ENCODE results near the gene SCFD2.

The SCFD2 gene

DNA sequence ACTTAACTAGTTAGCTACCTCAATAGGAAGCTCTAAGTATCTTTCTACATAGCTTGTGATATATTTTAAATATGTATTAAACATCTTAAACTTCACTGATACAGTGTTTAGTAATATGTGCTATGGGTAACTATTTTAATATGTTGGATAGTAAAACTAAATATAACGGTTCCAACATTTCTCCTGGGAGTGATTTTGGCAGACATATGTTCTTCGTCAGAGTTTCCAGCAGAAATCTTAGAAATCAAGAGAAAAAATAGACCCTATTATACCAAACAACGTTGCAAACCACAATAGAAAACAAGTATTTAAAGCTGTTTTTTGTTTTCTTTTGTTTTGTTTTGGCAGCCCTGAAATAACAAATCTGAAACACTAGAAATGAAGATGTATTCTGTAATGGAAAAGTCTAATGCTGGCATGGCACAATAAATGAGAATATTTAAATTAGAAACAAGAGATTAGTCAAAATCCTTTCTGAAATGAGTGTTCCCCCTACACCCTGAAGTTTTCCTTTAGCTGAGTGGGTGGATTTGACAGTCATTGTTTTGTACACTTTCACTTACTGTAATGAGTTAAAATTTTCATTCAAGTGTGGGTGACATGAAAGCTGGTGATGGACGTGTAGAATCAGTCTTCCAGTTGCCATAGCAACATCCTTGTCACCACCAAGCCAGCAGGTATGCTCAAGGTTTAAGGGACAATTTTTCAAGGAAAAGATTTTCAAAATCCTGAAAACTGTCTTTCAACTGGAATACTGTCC, 233.5 kb downstream of the SCFD2 start:
- no peak for DNase-seq

- no peak for DNase-seq
Measured at GRCh38 chr4:53131562-53131925, 234.3 kb downstream of the SCFD2 start.

GRCh38 chr4:53130896-53131561, 234.8 kb downstream of the SCFD2 start:
- no peak for DNase-seq

DNA sequence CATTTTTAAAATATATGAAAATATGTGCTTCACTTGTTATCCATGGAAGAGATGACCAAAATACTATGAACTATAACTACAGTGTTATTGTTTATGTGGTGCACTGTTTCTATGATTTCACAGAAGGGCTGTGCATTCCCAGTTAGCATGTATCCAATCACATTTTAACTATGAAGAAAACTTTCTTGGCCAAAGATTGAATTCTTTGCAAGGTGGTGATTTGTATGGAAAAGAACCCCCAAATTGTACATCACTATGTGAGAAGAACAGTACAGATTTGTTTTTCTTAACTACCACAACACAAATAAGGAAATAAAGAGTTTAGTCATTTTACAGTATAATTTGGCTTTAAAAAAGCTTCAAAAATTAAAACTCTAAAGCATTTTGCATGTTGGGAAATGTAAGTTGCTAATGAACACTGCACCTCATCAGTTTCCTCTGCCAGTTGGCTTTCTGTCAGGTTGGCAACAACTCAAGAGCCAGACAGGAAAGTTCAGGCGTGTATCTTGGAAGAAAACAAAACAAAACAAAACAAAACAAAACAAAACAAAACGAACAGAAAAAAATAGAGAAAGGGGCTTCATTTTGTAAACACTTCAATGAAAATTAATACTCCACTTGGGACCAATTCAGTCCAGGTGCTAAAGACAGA, 237.0 kb downstream of the SCFD2 start:
- no peak for DNase-seq

- no peak for DNase-seq
Measured at GRCh38 chr4:53128231-53128630, 237.6 kb downstream of the SCFD2 start.

DNA sequence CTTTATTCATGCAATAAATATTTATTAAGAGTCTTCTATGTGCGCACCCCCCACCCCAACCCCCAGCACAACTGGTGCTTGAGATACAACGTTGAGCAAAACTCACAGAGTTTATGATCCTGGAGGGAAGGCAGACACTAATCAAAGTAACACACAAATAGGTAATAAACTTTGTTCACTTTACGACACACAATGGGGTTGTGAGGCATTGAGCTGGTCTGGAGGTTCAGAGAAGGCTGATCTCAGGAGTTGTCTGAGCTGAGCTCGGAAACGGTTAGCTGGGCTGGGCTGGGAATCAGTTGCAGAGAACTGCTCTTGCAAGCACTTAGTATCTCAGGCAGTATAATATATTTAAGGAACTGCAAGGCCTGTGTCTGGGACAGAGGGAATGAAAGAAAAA, 238.5 kb downstream of the SCFD2 start:
- DNase-seq: no peak

DNA sequence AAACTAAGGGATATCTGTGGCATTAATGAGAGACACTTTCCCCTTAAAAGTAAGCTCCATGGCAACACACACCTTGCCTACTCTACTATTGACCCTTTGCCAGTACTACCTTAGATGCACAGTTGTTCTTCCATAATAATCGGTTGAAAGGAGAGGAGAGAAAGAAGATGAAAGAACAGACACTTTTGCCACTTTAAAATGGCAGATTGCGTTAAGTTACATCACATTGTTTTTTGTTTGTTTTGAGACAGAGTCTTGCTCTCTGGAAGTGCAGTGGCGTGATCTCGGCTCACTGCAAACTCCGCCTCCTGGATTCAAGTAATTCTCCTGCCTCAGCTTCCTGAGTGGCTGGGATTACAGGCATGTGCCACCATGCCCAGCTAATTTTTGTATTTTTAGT, 239.8 kb downstream of the SCFD2 start:
- no peak for DNase-seq

DNA sequence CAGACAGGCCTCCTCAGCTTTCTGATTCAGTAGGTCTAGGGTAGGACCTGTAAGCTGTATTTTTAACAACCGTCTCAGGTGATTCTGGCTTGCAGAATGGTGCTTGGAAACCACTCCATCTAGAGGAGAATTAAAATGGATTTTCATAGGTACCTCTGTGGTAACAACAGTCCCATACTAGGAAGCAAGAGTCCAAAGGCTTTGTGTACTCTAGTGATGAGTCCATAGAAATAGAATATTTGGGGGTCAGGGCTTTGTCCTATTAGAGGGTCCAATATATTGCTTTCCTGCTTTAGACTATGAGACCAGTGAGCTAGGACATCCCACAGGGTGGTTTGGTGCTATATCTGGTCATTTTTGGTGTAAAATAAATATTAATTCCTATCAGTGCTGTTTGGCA, 242.0 kb downstream of the SCFD2 start:
- no peak for DNase-seq

DNA sequence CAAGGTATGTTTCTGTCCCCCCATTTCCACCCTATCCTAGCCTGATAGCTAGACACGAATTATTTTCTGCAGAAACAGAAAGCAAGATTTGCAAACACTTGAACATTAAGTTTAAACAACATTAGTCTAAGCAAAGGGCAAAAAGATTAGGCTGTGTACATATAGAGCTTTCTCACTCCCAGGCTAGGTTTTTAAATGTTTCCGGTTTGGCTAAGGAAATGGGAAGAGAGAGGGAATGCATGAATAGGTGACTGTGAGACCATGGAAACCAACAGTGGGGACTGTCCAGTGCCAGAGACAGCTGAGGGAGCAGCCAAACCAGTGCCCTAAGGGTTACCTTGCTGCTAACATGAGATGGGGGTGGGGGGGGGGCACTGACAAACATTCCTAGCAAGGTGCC, 242.7 kb downstream of the SCFD2 start:
- DNase-seq: no peak

DNA sequence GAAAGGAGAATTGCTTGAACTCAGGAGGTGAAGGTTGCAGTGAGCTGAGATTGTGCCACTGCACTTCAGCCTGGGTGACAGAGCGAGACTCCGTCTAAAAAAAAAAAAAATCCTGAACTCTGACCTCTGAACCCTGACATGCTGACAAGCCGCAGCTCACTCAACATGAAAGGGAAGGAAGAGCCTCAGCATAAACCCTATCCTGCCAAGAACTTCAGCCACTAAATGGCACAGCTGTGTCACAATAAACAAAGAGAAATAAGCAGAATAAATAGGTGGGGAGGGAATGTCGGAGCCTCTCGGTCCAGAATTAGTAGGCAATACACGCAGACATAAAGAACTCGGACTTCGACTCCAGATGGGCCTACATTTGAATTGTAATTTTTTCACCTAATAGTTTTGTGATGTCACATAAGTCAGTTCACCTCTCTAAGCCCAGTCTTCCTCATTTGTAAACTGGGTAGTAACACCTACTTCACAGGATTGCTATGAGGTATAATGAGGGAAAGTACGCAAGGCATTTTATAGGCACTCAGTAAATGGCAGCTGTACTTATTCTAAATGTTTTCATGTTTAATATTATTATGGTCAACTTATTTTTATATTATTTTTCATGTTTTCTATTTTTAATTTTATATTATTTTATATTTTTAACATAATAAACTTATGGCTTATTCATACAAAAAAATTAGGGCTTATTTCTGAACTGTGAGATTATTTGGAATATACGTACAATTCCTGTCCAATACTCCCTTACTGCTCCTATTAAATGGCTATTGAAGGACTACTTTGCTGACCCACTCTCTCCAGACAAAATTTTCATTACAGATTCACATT, 243.4 kb downstream of the SCFD2 start:
- DNase-seq: no peak

DNA sequence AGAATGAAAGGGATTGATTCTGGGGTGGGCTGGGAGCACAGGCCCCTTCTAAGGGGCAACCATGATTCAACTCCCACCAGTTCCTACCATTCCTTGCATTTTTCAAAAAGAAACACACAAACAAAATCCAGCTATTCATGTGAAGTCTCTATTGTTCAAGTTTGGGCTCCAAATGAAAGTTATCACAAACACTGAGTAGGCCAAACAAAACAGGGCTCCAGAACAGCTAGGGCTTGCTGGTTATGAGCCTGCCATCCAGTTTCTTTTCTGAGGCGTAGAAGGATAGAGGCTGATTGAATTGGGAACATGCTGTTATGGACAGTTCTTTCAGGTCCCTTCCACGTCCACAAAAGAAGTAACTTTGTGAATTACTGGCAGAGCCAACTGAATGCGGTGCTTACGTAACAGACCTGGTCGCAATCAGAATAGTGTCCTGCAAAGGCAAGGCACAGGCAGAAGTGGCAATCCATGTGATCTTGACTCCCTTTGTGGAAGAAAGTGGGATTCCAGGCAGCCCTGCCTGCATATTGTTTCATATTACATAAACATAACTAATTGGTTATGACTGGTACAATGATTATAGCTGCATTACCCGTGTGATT, 244.5 kb downstream of the SCFD2 start:
- DNase-seq: no peak

- no peak for DNase-seq
Measured at GRCh38 chr4:53120778-53121177, 245.1 kb downstream of the SCFD2 start.

GRCh38 chr4:53119680-53120079, 246.2 kb downstream of the SCFD2 start:
- DNase-seq: no peak

DNA sequence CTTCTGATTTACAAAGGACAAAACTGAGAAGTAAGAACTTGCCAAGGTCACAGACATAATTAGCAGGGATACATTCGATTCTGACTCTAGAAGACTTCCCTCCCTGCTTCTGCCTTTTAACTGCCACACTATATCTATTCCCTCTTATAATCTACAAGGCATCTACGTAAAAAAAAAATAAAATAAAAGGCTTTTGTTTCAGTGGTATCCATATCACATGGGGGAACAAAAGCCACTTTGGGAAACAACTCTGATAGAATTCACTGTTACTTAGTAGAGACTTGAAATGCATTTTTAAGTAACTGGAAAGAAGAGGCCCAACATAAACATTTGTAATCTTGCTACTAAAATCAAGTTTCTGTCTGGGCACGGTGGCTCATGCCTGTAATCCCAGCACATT, 247.2 kb downstream of the SCFD2 start:
- no peak for DNase-seq

DNA sequence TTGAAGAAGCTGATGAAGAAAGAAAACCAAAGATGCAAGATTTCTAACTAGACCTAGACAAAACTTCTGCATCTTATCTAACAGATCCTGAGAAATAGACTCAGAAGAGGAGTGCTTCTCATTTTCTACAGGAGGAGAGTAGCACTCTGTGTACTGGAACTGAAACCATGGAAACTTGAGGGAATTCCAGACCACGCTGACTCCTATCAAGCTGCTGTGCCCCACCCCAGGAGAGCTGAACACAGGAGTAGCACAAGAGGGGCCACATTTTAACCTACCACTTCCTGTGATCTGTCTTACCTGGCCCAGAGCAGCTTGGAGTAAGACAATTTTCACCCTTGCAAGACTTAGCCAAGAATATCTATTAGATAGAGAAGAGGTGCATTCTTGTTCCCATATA, 248.9 kb downstream of the SCFD2 start:
- no peak for DNase-seq

DNA sequence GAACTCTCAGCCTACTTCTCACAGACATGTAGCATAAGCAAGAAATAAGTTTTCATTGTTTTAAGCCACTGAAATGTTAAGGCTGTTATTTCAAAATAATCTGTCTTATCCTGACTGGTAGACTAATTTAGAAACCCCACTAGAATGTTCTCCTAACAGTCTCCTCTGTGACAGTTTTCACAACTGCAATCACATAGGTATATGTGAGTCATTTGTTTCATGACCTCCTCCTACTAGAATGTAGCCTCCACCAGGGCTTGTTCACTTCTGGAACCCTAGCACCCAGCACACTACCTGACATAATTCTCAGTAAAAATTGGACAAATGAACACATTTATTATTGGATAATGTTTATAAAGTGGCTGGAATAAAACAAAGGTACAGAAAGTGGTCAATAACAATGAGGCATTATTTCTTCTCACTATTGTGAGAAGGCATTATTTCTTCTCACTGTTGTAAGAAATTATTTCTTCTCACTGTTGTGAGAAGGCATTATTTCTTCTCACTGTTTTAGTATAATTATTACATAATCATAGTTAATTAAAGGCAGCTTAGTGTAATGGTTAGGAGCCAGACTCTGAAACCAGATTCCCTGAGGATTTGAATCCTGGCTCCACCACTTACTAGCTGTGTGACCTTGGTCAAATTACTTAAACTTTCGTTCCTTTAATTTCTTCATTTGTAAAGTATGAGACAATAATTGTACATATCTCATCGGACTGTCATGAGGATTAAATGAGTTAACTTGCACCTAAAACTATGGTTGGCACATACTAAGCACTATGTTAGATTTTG, 252.2 kb downstream of the SCFD2 start:
- DNase-seq: no peak

DNA sequence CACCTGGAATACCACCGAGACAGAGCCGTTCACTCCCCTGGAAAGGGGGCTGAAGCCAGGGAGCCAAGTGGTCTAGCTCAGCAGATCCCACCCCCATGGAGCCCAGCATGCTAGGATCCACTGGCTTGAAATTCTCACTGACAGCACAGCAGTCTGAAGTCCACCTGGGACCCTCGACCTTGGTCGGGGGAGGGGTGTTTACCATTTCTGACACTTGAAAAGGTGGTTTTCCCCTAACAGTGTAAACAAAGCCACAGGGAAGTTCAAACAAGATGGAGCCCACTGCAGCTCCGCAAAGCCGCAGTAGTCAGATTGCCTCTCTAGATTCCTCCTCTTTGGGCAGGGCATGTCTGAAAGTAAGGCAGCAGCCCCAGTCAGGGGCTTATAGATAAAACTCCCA, 260.5 kb downstream of the SCFD2 start:
- no peak for DNase-seq

DNA sequence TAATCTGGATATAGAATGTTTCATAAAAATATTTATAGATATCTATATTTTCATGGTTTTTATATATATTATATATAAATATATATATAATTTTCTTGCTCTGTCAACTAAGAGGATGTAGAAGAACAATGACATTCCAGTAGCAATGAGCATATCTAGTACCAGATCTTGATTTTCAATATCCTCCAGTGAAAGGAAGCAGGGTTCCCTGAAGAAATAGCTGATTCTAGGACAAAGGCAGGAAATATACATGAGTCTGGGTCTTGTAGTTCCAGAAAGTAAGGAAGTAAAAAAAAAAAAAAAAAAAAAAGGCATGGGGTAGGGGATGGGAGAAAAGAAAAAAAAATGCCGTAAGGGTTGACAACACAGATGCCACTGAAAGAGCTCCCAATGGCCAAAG, 262.4 kb downstream of the SCFD2 start:
- no peak for DNase-seq

- no peak for DNase-seq
Measured at GRCh38 chr4:53101191-53101581, 264.7 kb downstream of the SCFD2 start.

DNA sequence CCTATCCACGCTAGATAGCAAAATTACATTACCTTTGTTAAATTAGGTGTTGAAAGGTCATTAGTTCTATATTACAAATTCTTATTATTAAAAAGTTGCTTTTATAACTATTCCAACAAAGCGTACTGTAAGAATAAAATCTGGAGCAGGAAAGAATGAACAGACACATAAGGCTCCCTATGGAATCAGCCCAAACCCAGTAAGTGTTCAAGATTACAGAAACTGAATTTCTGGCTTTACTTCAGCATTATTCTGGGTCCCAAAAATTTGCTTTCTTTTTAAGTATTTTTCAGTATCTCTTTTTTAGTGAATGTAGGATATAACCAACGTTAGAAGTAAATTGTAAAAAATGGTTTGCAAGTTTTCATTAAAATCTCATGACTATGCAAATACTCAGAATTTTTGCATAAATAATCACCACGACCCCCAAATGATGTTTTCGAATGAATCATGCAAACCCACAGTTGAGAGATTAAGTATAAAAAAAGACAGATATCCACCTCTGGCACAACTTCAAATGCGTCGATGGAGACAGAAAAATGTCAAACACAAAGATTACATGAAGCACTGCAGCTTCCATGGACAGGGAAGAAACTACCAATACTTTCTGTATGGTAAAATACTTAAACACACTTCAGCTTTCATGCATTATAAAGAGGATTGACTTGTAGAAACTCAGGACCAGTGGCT, 265.2 kb downstream of the SCFD2 start:
- no peak for DNase-seq

GRCh38 chr4:53098681-53099121, 267.2 kb downstream of the SCFD2 start:
- no peak for DNase-seq
